Spinal cord (tissue), 10 donors: Measurements from ENCODE around the gene NOX5. TPM values are rescaled to one million over a fixed set of nuclear protein-coding genes. Genes with fewer than 3 reads are reported as not detected.

Source experiments
- DNase-seq, 6 donors: peaks; one replicate each; pipeline versions ENCODE4 v3.0.0 to v3.0.0-alpha.2; 2013 to 2015; ENCODE audit warnings: low spot score in 6 of 6, low read depth in 4 of 6
- H3K27ac ChIP-seq: one replicate; pipeline ENCODE4 v1.5.1; 2013; ENCODE audit warnings: low read depth, low read length, control low read depth
- H3K27me3 ChIP-seq: one replicate; pipeline ENCODE4 v1.6.1; 2013; ENCODE audit warnings: low read length; ENCODE audit not compliant: control insufficient read depth, insufficient read depth
- H3K36me3 ChIP-seq: one replicate; pipeline ENCODE4 v1.6.1; 2013; ENCODE audit warnings: low read length; ENCODE audit not compliant: control insufficient read depth, insufficient read depth
- H3K4me1 ChIP-seq: one replicate; pipeline ENCODE4 v1.6.1; 2013; ENCODE audit warnings: low read length; ENCODE audit not compliant: control insufficient read depth, insufficient read depth
- H3K4me3 ChIP-seq: one replicate; pipeline ENCODE4 v1.5.1; 2013; ENCODE audit warnings: low read depth, low read length, control low read depth
- H3K9me3 ChIP-seq: one replicate; pipeline ENCODE4 v1.6.1; 2013; ENCODE audit warnings: low read length; ENCODE audit not compliant: control insufficient read depth, insufficient read depth
- WGBS: methylation state at CpG from one replicate; pipeline ENCODE4 v1.1.5; 2013; ENCODE audit warnings: missing lambda C conversion rate; ENCODE audit not compliant: insufficient coverage; 5-methylcytosine and 5-hydroxymethylcytosine counted together
- polyA plus RNA-seq, 2 donors: library from polyadenylated mRNA; unstranded; fragments of 120-200 nt; gene quantifications; one replicate each; pipeline ENCODE4 v1.2.1, GENCODE V29; 2013; ENCODE audit not compliant: insufficient read length in 2 of 2
- total RNA-seq, 2 donors: library from RNA; depleted of rRNA in 1 of 2; stranded (reverse); fragments of 120-200 nt in 1 of 2; fragments of >200 nt in 1 of 2; gene quantifications; one replicate each; pipeline versions ENCODE4 v1.2.3 to v1.2.4, GENCODE V29; 2013 to 2014
- donor health status: healthy.

Gene NOX5
- total and polyA plus RNA-seq, 4 donors = 0.20 to 0.81 (median 0.22) TPM

- no peak for DNase-seq
- Histone ChIP-seq H3K4me1 (no peaks in the 10 kb centered on the region), H3K27ac (no peak overlapping the region), H3K36me3 (no peaks in the 10 kb centered on the region), H3K27me3 (no peaks in the 10 kb centered on the region), H3K4me3 (no peak overlapping the region), H3K9me3 (no peaks in the 10 kb centered on the region)
- WGBS = 83% methylated on average over 5 of the region's 7 CpGs
Observed at GRCh38 chr15:68990231-68990991, 24.1 kb upstream of the NOX5 start.

- no peak for DNase-seq
- Histone ChIP-seq H3K4me3 (no peak overlapping the region), H3K27me3 (no peaks in the 10 kb centered on the region), H3K36me3 (no peaks in the 10 kb centered on the region), H3K4me1 (no peaks in the 10 kb centered on the region), H3K27ac (no peak overlapping the region), H3K9me3 (no peaks in the 10 kb centered on the region)
- WGBS = 94% methylated on average over 2 of the region's 5 CpGs
Observed at GRCh38 chr15:68990992-68991500, 23.4 kb upstream of the NOX5 start.

- Histone ChIP-seq H3K4me3 (no peak overlapping the region), H3K9me3 (no peaks in the 10 kb centered on the region), H3K27ac (no peak overlapping the region), H3K36me3 (no peaks in the 10 kb centered on the region), H3K4me1 (no peaks in the 10 kb centered on the region), H3K27me3 (no peaks in the 10 kb centered on the region)
- WGBS = 79% methylated on average over 1 of the region's 4 CpGs
- DNase-seq = peak in 2 of 6 donors; percentile 16 to 74
Observed at GRCh38 chr15:68991723-68992122, 22.8 kb upstream of the NOX5 start.

GRCh38 chr15:68992696-68993095 lies 21.8 kb upstream of the NOX5 start:
- H3K36me3 ChIP-seq = no peaks in the 10 kb centered on the region
- no peak overlapping the region for H3K4me3 ChIP-seq
- no peaks in the 10 kb centered on the region for H3K27me3 ChIP-seq
- DNase-seq = no peak
- 100% methylated on average over 5 of the region's 6 CpGs for WGBS
- no peaks in the 10 kb centered on the region for H3K9me3 ChIP-seq
- no peaks in the 10 kb centered on the region for H3K4me1 ChIP-seq
- H3K27ac ChIP-seq = no peak overlapping the region

- Histone ChIP-seq H3K36me3 (no peaks in the 10 kb centered on the region), H3K4me1 (no peaks in the 10 kb centered on the region), H3K27me3 (no peaks in the 10 kb centered on the region), H3K9me3 (no peaks in the 10 kb centered on the region), H3K4me3 (no peak overlapping the region), H3K27ac (no peak overlapping the region)
- WGBS = 97% methylated on average over 3 of the region's 6 CpGs
- DNase-seq = no peak
Observed at GRCh38 chr15:68993276-68993675, 21.2 kb upstream of the NOX5 start.

GRCh38 chr15:68994149-68994548 lies 20.3 kb upstream of the NOX5 start:
- H3K27ac ChIP-seq = no peak overlapping the region
- no peaks in the 10 kb centered on the region for H3K9me3 ChIP-seq
- no peaks in the 10 kb centered on the region for H3K27me3 ChIP-seq
- 55% methylated on average over 2 of the region's 2 CpGs for WGBS
- no peaks in the 10 kb centered on the region for H3K36me3 ChIP-seq
- DNase-seq = no peak
- H3K4me1 ChIP-seq = no peaks in the 10 kb centered on the region
- H3K4me3 ChIP-seq = no peak overlapping the region

GRCh38 chr15:68994981-68995761 lies 19.3 kb upstream of the NOX5 start:
- Histone ChIP-seq H3K36me3 (no peaks in the 10 kb centered on the region), H3K9me3 (no peaks in the 10 kb centered on the region), H3K4me3 (no peak overlapping the region), H3K4me1 (no peaks in the 10 kb centered on the region), H3K27ac (no peak overlapping the region), H3K27me3 (no peaks in the 10 kb centered on the region)
- WGBS = 90% methylated on average over 5 of the region's 9 CpGs
- no peak for DNase-seq

GRCh38 chr15:68997050-68997449 lies 17.4 kb upstream of the NOX5 start:
- Histone ChIP-seq H3K27ac (no peak overlapping the region), H3K36me3 (no peaks in the 10 kb centered on the region), H3K4me1 (no peaks in the 10 kb centered on the region), H3K4me3 (no peak overlapping the region), H3K9me3 (no peaks in the 10 kb centered on the region), H3K27me3 (no peaks in the 10 kb centered on the region)
- DNase-seq = no peak
- WGBS = 95% methylated on average over 3 of the region's 4 CpGs

GRCh38 chr15:68997930-68998777 lies 16.3 kb upstream of the NOX5 start:
- Histone ChIP-seq H3K4me1 (no peaks in the 10 kb centered on the region), H3K27me3 (no peaks in the 10 kb centered on the region), H3K4me3 (no peak overlapping the region), H3K27ac (no peak overlapping the region), H3K9me3 (no peaks in the 10 kb centered on the region), H3K36me3 (no peaks in the 10 kb centered on the region)
- no peak for DNase-seq
- WGBS = 78% methylated on average over 2 of the region's 4 CpGs
